Stimulated activated CD4-positive, alpha-beta T cell treated with anti-CD3 and anti-CD28 coated beads, TNF-alpha, amount 100 ng/mL, for 48 hours (primary cell): Measurements from ENCODE around the gene CCDC148.
"Not testable (repeated sequence)": the region's sequence is repeated elsewhere in the genome, so short reads cannot be mapped to it uniquely, and the experiment has no call there.

Source experiments
- DNase-seq, 3 donors: peaks; one replicate each; pipeline ENCODE4 v3.0.0-alpha.2; 2020; ENCODE audit warnings: low read depth in 3 of 3

CCDC148 gene

GRCh38 chr2:158482594-158482993, 26.0 kb upstream of the CCDC148 start:
- DNase-seq, result no peak

- DNase-seq, result no peak
Measured at GRCh38 chr2:158481116-158481515, 24.6 kb upstream of the CCDC148 start.

- DNase-seq, result no peak
Measured at GRCh38 chr2:158478816-158479215, 22.3 kb upstream of the CCDC148 start.

GRCh38 chr2:158478237-158478636, 21.7 kb upstream of the CCDC148 start:
- DNase-seq, result no peak

- DNase-seq, result no peak
Measured at GRCh38 chr2:158477202-158477601, 20.6 kb upstream of the CCDC148 start.

- DNase-seq, result not testable (repeated sequence)
Measured at GRCh38 chr2:158474526-158475011, 18.0 kb upstream of the CCDC148 start.

GRCh38 chr2:158473719-158474392, 17.3 kb upstream of the CCDC148 start:
- no peak for DNase-seq

GRCh38 chr2:158473300-158473699, 16.7 kb upstream of the CCDC148 start:
- DNase-seq, result not testable (repeated sequence)

GRCh38 chr2:158472829-158473228, 16.3 kb upstream of the CCDC148 start:
- not testable (repeated sequence) for DNase-seq

GRCh38 chr2:158467248-158467647, 10.7 kb upstream of the CCDC148 start:
- no peak for DNase-seq

- DNase-seq, result no peak
Measured at GRCh38 chr2:158464426-158465281, 8.1 kb upstream of the CCDC148 start.

GRCh38 chr2:158463496-158464095, 7.0 kb upstream of the CCDC148 start:
- DNase-seq, result no peak

- DNase-seq, result no peak
Measured at GRCh38 chr2:158460632-158461297, 4.2 kb upstream of the CCDC148 start.

GRCh38 chr2:158459161-158460003, 2.8 kb upstream of the CCDC148 start:
- no peak for DNase-seq

- DNase-seq, result no peak
Measured at GRCh38 chr2:158458617-158458920, 2.0 kb upstream of the CCDC148 start.

- DNase-seq, result peak in 2 of 3 donors; percentile 33 to 34
Measured at GRCh38 chr2:158457826-158458616, 1.5 kb upstream of the CCDC148 start.

- peak in 2 of 3 donors; percentile 14 to 42 for DNase-seq
Measured at GRCh38 chr2:158457092-158457825, 706 bp upstream of the CCDC148 start.

- DNase-seq, result no peak
Measured at GRCh38 chr2:158443606-158444005, 12.9 kb downstream of the CCDC148 start.

- DNase-seq, result not testable (repeated sequence)
Measured at GRCh38 chr2:158439062-158439461, 17.5 kb downstream of the CCDC148 start.

GRCh38 chr2:158433716-158434115, 22.8 kb downstream of the CCDC148 start:
- DNase-seq, result not testable (repeated sequence)
